GM23338 (cell line): ENCODE results near the gene BMPR2.

ENCODE experiments used
- CTCF ChIP-seq, 2 experiments: fragments of 200-600 bp in 1 of 2; sonication (generic) in 1 of 2; conservative IDR thresholded peaks; 2 replicates each; pipeline versions ENCODE4 v1.5.1 to v1.6.1; 2016 to 2017; ENCODE audit warnings: antibody characterized with exemption in 2 of 2, low read depth in 2 of 2, mild to moderate bottlenecking in 2 of 2, moderate library complexity in 1 of 2
- EZH2 ChIP-seq: fragments of 200-600 bp; sonication (generic); IDR thresholded peaks from one replicate; pipeline ENCODE4 v1.8.0; 2017; ENCODE audit warnings: antibody characterized with exemption, mild to moderate bottlenecking, low read depth; ENCODE audit not compliant: unreplicated experiment
- EZH2phosphoT487 ChIP-seq: fragments of 200-600 bp; sonication (generic); IDR thresholded peaks from one replicate; pipeline ENCODE4 v1.8.1; 2018; ENCODE audit warnings: antibody characterized with exemption; ENCODE audit not compliant: unreplicated experiment
- POLR2AphosphoS5 ChIP-seq: IDR thresholded peaks from 2 replicates; pipeline ENCODE4 v1.6.1; 2016; ENCODE audit warnings: antibody characterized with exemption, low read depth
- ZNF114 ChIP-seq: fragments of 250-450 bp; sonication (Bioruptor Pico); IDR thresholded peaks from 2 replicates; pipeline ENCODE4 v1.5.0; 2020; ENCODE audit warnings: mild to moderate bottlenecking, moderate library complexity

GRCh38 chr2:202454536-202454935 is 78.4 kb downstream of the BMPR2 start:
- TF ChIP-seq EZH2 = no peak
- no peak for TF ChIP-seq CTCF (conservative IDR thresholded peaks at IDR 0.05; ENCODE audit: low read depth in 2 of 2)
- no peak for TF ChIP-seq ZNF114
- TF ChIP-seq POLR2AphosphoS5 = no peak
- no peak for TF ChIP-seq EZH2phosphoT487
